HG03280 (cell line): ENCODE results near the gene STARD5.

Experiments
- ATAC-seq: cut with Tn5 transposase; IDR thresholded peaks from one replicate; pipeline ENCODE4 v1.9.1; 2021; ENCODE audit warnings: mild to moderate bottlenecking, moderate library complexity; ENCODE audit not compliant: unreplicated experiment

Gene STARD5

GRCh38 chr15:81275711-81276392, 48.1 kb downstream of the STARD5 start:
- no peak for ATAC-seq

GRCh38 chr15:81274931-81275707, 48.8 kb downstream of the STARD5 start:
- peak; percentile 75 for ATAC-seq

GRCh38 chr15:81274255-81274654, 49.7 kb downstream of the STARD5 start:
- ATAC-seq: no peak

GRCh38 chr15:81273855-81274254, 50.1 kb downstream of the STARD5 start:
- ATAC-seq: no peak

- no peak for ATAC-seq
These were observed 50.7 kb downstream of the STARD5 start for GRCh38 chr15:81273200-81273599.

GRCh38 chr15:81271761-81272644, 51.9 kb downstream of the STARD5 start:
- no peak for ATAC-seq

GRCh38 chr15:81270781-81271491, 53.0 kb downstream of the STARD5 start:
- ATAC-seq: no peak

GRCh38 chr15:81270188-81270587, 53.8 kb downstream of the STARD5 start:
- no peak for ATAC-seq

GRCh38 chr15:81268881-81269601, 54.9 kb downstream of the STARD5 start:
- ATAC-seq: no peak

GRCh38 chr15:81268340-81268739, 55.6 kb downstream of the STARD5 start:
- ATAC-seq: no peak

- ATAC-seq: peak; percentile 84
These were observed 57.8 kb downstream of the STARD5 start for GRCh38 chr15:81265944-81266775.

GRCh38 chr15:81265256-81265943, 58.5 kb downstream of the STARD5 start:
- no peak for ATAC-seq

GRCh38 chr15:81264072-81264857, 59.7 kb downstream of the STARD5 start:
- no peak for ATAC-seq

- no peak for ATAC-seq
These were observed 60.5 kb downstream of the STARD5 start for GRCh38 chr15:81263477-81263876.

GRCh38 chr15:81261172-81261811, 62.6 kb downstream of the STARD5 start:
- no peak for ATAC-seq

GRCh38 chr15:81259760-81260298, 64.1 kb downstream of the STARD5 start:
- ATAC-seq: no peak
